HFF-Myc (cell line): Measurements from ENCODE around the gene TP63.

Experiments used
- DNase-seq: peaks from one replicate; pipeline ENCODE4 v3.0.0-alpha.2; 2011; ENCODE audit warnings: low read depth; ENCODE audit errors: extremely low read depth
- H3K4me3 ChIP-seq: replicated peaks from 2 replicates; pipeline ENCODE4 v1.5.1; 2011; ENCODE audit warnings: low read depth, mild to moderate bottlenecking, control low read depth, low read length
- TF ChIP-seq, protein P1 (sequence below): IDR thresholded peaks from 2 replicates; pipeline ENCODE4 v1.5.1; 2012; ENCODE audit warnings: mild to moderate bottlenecking, low read depth, low read length, control low read depth; ENCODE audit errors: missing control alignments

TP63 gene

GRCh38 chr3:189799366-189799765 lies 168.2 kb downstream of the TP63 start:
- TF ChIP-seq, protein P1, sequence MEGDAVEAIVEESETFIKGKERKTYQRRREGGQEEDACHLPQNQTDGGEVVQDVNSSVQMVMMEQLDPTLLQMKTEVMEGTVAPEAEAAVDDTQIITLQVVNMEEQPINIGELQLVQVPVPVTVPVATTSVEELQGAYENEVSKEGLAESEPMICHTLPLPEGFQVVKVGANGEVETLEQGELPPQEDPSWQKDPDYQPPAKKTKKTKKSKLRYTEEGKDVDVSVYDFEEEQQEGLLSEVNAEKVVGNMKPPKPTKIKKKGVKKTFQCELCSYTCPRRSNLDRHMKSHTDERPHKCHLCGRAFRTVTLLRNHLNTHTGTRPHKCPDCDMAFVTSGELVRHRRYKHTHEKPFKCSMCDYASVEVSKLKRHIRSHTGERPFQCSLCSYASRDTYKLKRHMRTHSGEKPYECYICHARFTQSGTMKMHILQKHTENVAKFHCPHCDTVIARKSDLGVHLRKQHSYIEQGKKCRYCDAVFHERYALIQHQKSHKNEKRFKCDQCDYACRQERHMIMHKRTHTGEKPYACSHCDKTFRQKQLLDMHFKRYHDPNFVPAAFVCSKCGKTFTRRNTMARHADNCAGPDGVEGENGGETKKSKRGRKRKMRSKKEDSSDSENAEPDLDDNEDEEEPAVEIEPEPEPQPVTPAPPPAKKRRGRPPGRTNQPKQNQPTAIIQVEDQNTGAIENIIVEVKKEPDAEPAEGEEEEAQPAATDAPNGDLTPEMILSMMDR = no peak
- no peak overlapping the region for H3K4me3 ChIP-seq
- DNase-seq = no peak

- DNase-seq = no peak
- TF ChIP-seq, protein P1 = no peak
These were observed 169.2 kb downstream of the TP63 start for GRCh38 chr3:189800436-189800835.

DNA sequence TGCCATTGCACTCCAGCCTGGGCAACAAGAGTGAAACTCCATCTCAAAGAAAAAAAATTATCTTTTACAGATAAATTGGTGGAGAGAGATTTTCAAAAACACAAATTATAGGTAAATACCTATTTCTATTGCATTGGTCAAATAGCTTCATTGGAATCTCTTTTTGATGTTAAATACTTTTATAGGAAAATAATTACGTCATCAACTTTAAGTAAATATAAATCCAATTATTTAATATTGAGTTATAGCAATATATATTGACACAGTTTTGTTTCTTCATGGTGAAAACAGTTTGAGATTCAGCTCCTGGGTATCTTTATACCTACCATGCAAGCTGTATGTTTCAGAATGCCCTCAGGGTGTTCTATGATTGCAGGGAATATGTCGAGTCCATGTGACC lies 172.1 kb downstream of the TP63 start:
- TF ChIP-seq, protein P1 = no peak
- DNase-seq = no peak
- no peak overlapping the region for H3K4me3 ChIP-seq

More at GRCh38 chr3:189800436-189800835, 169.2 kb downstream of the TP63 start:
- H3K4me3 ChIP-seq = no peak overlapping the region

DNA sequence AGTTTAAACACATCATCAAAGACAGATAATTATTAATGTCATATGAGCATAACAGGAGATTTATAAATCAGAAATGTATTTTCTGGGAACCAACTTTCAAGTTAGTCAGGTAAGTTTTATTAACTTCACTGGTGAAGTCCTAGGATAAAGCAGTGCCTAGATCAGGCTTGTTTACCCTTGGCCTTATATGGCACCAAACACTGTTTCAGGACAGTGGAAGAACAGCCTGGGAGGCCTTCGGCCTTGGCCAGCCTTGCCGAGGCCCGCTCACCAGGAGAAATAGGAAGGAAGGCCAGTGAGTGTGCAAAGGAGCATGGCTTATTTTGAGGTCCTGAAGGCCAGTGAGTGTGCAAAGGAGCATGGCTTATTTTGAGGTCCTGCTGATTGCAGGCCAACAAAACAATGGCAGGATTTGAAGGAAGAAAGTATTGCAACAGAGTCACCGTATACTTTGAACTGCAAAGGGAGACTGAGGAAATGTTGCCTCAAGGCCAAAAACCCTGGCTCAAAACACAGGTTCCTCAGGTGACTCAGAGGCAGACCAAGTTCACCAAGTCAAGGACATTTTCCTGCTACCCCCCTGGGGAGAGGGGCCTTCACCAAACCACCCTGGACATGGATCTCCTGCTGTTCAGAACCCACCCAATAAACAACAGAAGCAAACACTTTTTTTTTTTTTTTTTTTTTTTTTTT lies 174.3 kb downstream of the TP63 start:
- H3K4me3 ChIP-seq = no peak overlapping the region
- TF ChIP-seq, protein P1 = no peak
- DNase-seq = no peak

DNA sequence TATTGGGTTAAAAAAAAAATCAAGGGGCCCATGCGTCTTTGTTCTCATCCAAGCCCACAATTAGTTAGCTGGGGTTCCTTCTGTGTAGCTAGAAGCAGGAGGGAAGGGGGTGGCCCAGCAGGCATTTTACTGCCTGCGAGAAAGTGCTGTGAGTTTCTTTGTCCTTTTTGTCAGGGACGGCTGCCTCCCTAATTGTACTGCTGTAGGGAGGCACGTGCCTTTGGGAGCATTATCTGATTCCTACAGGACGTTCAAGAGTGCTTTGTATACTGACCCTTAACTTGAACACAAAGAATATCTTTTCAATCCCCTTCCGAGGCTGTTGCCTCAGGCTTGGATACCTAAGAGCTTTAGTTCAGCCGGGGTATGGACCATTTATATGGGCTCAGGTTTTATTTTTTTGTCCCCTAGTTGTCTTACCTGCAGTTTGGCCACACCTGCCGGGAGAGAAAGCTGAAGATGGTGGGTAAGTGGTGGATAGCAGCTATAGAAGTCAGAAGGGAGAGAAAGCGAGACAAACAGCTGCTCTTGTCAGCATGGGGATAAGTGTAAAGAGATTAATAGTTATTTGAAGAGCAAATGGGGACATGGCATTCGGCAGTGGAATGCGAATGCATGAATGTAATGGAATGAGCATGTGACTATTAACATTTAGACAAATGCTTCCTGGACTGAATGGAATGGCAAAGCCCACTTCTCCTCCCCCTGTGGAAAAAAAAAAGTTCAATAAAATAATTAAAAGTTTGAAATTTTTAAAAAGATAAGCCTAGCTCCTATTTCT lies 175.2 kb downstream of the TP63 start:
- TF ChIP-seq, protein P1 = no peak
- H3K4me3 ChIP-seq = no peak overlapping the region
- DNase-seq = no peak

DNA sequence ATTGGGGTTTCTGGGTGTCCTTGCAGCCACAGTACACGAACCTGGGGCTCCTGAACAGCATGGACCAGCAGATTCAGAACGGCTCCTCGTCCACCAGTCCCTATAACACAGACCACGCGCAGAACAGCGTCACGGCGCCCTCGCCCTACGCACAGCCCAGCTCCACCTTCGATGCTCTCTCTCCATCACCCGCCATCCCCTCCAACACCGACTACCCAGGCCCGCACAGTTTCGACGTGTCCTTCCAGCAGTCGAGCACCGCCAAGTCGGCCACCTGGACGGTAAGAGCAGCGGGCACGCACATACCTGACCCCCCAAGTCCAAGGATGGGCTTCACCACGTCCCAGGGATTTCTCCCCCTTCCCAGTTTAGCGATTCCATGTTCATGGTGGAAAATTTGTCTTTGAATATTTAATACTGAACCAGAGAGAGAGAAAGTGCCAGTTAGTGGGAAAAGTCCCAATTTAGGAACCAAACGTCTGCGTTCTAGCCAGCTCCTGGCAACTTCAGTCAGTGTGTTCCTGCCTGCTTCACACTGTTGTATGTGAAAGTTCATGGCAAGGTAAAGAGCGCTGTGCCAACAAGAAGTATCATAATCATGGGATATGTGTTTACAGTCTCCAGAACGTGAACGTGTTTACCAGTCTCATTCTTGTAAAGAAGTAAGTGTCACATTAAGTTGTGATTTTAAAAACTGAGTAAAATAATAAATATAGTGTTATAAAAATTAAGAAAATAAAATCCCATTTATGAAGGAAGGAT lies 177.2 kb downstream of the TP63 start:
- H3K4me3 ChIP-seq = no peak overlapping the region
- TF ChIP-seq, protein P1 = no peak
- no peak for DNase-seq
